ENCODE data around the gene MINDY4.

The MINDY4 gene

DNA sequence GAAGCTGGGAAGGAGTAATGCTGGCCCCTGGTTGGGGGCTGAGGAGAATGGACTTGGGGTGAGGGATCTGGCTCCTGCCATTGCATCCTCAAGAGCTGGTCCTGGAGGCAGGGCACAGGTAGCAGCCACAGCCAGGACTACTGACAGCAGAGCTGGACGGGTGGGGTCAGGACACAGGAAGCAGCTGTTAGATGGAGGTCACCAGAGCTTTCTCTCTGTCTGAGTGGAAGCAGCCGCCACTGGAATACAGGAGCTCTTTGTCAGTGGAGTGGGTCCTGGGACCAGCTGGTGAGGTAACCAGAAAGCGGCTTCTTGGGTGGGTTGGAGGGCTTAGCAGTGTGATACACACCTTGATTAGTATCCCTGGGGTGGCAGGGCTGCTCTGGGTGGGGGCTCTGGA lies 82.4 kb downstream of the MINDY4 start:
- DNase-seq (ENCODE audit: low read depth) = no peak

DNA sequence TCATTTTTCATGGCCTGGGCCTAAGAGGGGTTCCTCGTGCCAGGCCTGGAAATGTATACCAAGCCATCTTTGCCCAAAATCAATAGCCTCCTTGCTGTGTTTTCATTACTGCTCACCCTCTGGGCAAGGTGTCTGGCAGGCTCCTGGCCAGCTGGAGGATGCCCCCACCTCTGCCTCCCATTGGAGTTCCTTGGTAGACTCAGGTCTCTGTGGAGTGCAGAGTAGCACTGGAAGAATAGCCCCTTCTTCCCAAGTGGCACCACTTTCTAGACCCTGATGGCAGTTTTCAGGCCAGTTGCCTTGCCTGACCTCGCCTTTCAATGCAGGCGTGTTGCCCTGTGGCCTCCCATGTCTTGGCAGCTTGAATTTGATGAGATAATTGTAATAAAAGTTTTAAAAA lies 84.7 kb downstream of the MINDY4 start:
- DNase-seq (ENCODE audit: low read depth) = no peak

DNA sequence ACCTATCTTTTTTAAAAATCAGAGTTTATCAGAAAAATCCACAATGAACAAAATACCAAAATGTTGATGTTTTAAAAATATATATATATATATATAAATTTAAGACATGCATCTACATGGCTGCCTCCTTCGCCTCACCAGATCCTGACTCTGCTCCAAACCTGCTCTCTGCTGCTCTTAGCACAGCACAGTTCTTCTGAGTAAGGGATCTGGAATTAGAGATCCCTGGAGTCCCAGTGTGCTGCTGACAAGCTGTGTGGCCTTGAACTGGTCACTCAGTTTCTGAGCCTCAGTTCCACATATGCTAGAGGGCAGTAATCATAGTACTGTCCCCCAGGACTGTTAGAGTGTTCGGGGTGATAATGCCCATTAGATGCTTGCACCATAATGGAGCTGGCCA lies 87.4 kb downstream of the MINDY4 start:
- no peak for DNase-seq (ENCODE audit: low read depth)

DNA sequence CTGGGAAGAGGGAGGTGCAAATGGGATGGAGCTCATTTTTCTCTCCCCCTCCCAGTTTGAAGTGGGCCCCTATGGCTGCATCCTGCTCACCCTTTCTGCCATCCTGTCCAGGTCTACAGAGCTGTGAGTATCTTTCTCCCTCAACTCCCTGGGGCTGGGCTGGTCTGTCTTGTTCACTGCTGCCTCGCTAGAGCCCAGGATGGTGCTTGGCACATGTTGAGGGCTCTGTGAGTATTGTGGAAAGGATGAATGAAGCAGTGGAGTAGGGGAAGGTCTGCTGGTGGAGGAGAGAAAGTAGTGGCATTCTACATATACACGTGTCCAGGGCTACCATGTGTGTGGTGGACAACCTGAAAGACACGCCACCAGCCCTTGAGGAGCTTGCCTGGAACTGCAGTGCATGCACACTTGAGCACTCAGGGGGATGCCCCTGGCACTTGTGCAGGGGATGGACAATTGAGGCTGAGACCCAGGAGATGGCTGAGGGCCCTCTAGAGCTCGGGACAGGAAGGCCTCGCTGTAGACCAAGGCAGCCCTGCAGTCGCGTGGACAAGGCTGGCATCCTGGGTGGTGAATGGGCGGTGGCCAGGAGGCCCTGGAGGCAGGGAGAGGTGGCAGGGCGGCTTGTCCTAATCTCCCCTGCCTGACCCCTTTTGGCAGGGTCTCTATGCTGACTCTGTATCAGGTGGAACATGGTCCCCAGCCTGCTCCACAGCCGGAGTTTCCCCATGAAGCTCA lies 88.2 kb downstream of the MINDY4 start:
- DNase-seq (ENCODE audit: low read depth) = no peak

DNA sequence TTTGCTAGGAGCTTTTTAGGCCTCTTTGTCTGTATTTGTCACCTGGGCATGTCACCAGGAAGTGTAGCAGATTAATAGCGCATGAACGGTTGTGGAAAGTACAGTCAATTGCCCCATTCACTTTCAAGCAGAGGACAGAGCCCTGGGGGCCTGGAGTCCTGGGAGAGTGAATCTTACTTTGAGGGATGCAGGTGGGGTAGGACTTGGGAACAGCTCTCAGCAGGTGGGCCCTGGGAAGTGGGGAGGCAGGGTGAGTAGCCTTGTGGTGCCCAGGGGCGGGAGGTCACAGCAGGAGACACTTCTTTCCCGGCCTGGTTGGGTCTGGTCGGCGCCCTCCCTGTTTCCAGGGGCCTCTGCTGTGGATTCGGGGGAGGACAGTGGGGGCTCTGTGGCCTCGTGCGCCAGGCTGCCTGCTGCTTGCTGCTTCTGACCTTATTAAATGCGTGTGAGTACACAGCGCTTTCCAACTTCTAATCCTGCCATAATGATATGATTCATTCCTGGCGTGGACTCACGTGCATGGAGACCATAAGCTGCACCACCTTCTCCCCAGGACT lies 88.8 kb downstream of the MINDY4 start:
- DNase-seq (ENCODE audit: low read depth) = no peak

DNA sequence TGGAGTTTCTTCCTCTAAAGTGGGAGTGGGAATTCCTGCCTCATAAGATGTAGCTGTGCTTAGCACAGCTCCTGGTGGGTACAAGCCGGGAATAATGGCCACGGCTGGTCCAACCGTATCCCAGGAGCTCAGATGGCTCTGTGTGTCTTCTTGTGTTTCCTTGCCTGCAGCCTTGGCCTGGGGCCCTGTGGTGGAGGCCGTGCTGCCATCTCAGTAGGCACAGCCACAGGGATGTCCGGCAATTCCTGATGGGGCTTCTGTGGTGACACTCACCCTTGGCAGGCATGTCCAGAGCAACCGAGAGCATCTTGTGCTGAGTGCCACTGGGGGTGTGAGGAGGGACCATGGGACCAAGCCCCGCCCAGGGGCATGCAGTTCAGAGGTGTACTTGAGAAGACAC lies 90.4 kb downstream of the MINDY4 start:
- DNase-seq (ENCODE audit: low read depth) = no peak

DNA sequence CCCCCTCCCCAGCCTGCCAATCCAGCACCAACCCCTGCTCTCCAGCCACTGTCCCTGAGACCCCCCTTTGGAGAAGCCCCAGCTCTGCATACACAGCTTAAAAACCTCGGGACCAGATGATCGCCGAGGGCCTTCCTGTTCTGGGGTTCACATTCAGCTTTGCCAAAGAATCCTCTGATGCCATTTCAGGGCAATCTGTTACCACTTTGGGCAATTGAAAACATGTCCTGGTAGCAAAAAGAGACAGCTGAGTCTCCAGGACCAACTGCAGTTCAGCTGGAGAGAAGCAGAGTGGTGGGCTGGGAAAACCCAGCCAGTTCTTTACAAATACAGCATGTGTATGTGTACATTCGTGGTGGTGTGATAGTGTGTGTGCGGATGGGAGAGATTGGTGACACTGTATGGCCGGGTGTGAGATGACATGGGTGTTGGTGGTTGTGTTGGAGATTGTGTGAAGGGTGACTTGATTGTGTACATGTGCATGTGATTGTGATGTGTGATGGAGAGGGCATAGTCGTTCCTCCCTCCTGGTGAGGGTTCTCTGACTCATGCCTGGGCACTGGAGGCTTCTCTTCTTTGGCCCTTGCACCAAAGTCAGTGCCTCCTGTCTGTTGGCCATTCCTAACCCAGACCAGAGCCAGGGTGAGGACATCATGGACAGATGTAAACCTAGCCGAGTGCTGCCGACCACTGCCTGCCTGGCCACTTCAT lies 91.9 kb downstream of the MINDY4 start:
- DNase-seq (ENCODE audit: low read depth) = no peak

DNA sequence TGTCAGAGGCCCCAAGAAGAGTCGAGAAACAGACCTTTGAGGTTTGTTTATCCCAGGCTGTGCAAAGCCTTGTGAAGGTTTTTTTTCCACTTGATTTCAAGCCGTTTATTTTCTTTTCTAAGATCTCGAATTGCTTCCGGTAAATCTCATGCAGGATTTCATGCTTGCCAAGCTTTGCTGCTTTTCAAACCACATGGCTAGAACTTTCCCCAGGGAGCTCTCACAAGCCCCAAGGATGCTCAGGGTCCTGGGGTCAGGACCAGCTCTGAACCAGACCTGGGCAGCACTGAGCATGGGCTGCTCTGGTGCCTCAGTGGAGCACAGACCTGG lies 92.5 kb downstream of the MINDY4 start:
- DNase-seq (ENCODE audit: low read depth) = no peak

DNA sequence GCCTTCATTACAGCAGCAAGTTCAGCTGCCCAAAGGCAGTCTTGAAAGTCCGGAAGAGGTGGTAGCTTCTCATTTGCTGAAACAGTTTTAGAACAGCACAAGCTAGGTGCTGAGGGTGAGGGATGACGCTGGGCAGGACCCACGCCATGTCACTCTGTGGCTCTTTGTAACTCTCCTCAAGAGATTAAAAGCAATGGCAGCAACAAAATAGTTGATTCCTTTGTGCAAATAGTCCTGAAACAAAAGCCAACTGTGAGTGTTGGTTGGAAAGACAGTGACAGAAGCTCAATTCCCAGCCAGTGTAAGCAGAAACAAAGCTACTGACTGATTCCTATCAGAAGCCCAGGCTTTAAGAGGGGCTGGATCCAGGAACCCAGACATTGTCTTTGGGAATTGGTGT lies 92.9 kb downstream of the MINDY4 start:
- no peak for DNase-seq (ENCODE audit: low read depth)

DNA sequence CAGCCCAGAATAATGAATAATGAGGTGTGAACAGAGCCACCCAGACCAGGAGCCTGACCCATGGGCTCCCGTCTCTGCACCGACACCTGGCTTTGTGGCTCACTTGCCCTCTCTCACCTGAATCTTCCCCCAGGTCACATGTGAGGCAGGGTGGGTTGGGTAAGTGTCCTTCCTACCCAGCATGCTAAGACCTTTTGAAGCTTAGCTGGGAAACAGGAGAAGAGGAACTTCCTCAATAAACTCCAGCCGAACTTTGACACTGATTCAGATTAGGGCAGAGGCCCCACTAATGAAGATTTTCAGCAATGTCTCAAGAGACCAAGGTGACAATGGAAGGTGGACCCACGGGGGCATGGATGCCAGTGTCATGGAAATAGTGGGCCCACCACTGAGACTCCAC lies 93.9 kb downstream of the MINDY4 start:
- no peak for DNase-seq (ENCODE audit: low read depth)

DNA sequence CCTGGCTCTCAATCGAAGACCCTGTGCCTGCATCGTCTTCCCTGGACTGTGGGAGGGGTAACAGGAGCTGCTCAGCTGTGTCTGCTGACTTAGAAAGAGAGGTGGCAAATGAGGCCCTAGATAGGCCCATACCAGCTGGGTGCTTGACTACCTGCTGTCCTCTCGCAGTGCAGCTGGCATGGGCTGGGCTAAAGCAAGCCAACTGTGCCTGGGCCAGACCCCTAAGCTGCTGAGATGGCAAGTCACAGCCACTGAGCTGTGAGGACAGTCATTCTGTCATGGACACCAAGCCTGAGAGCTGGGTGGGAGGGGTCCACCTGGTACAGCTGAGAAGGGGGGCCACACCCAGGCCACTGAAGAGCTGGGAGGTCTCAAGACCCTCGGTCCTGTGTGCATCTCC lies 94.6 kb downstream of the MINDY4 start:
- DNase-seq (ENCODE audit: low read depth) = no peak

DNA sequence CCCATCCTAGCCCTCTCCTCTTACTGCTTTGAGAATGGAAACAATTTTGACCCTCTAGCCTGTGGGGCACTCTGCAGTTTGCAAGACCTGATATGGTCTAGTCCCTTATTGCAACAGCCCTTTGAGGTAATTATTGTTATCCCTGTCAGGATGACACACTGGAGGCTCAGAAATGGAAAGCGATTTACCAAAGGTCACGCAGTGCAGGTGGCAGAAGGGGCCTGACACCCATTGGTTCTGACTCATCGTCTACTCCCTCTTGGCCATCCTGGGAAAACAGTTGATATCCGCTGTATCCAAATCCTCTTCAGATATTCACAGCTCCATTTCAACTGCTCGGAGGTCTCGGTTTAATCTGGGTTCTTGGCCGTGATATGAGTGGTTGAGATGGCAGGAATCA lies 95.7 kb downstream of the MINDY4 start:
- DNase-seq (ENCODE audit: low read depth) = no peak

DNA sequence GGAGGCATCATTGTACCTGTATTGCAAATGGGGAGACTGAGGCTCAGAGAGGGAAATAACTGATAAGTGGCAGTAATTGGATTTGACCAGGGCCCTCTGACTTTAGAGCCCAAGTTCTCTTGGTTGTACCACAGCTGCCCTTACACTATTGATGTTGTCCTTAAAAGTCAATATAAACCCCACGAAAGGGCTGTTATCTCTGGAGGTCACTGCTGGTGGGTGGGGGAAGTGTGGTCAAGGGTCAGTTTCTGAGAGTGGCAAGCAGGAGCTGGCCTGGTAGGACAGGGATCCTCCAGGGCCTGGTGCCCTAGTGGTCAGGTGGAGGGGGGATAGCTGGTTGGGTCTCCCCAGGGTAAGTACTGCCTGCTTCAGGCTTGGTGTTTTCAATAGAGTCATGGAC lies 96.3 kb downstream of the MINDY4 start:
- DNase-seq (ENCODE audit: low read depth) = no peak

DNA sequence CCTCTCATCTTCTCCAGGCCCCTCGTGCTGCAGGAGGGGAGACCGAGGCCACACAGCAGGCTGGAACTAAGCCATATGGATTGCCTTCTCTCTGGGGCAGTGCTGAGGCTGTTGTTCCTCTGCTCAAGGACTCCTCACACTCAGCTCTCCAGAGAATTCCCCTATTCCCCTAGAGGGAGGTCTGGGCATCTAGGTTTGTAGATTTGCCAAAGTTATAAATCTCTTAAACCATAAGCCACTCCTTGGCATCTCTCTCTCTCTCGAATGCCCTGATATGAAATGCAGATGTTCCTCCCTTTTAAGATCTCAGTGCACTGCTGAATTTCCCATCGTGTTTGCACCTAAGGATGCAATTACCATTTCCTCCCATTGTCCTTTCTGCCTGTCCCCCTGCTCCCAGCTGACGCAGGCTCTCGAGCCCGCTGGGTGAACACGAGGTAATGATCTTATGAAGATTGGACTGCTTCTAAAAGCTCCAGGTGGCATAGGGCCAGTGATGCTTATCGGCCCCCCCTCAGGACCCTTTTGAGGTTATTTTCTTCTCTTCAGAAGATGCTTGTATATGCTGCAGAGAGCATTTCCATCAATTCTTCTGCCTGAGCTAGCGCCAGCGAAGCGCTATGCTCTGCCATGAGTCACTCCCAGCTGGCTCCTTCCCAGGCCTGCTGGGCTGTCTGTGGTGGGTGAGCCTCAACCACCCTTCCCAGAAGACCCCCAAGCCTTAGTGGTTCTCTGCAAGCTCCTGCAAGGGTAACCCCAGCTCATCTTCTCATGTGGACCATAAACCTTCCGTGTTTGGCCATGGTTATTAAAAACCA lies 98.8 kb downstream of the MINDY4 start:
- no peak for DNase-seq (ENCODE audit: low read depth)

DNA sequence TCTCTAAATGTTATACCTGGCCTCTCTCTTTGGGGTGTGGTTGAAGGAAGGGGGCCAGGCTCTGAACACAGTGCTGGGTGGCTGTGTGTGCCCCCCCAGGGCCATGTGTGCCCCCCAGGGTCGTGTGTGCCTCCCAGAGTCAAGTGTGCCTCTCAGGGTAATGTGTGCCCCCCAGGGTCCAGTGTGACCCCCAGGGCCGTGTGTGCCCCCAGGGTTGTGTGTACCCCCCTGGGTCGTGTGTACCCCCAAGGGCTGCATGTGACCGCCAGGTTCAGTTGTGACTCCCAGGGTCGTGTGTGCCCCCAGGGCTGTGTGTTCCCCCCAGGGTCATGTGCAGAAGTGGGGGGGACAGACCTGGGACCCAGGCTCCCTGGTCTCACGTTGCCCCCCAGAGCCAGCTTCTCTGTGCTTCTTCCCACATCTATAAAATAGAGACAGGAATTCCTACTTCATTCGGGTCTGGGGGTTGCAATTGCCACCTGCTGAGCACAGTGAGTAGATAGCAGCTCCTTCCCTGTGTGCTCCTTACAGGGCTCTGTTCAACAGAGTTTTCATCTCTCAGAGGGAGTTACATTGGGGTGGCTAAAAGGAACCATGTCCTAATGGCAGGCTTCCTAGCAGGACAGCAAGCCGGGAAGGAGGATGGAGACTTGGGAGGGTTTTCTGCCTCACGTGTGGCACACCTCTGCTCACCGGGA lies 99.8 kb downstream of the MINDY4 start:
- DNase-seq (ENCODE audit: low read depth) = no peak

DNA sequence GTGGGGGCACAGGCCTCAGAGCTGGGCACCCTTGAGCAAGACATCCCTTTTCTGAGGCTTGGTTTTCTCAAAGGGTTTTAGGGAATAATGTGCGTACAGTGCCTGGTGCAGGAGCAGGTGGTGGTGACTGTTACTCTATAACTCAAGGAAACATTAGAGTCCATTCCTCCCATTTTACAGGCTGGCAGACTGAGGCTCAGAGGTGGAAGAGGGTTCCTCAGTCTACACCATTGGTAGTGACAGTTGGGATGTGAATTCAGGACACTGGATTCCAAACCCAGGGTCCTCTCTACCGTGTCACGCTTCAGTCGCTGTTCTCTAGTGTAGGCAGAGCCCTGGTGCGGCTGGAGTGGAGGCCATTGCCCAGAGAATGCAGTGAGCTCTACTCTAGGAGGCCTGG lies 100.4 kb downstream of the MINDY4 start:
- no peak for DNase-seq (ENCODE audit: low read depth)

DNA sequence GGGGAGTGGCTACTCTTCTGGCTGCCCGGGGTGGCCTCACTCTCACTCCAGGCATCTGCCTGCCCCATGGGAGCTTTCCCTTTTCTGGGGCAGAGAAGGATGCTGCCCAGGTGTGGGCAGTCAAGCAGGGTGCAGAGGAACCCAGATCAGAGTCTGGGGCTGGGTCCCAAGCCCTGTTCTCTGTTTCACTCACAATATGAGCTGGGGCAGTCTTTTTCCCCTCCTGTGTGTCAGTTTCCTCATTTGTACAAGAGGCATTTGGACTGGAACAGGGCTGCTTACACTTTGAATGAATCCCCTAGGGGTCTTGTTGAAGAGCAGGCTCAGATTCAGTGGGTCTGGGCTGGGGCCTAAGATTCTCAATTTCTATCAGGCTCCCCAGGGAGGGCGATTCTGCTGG lies 102.0 kb downstream of the MINDY4 start:
- DNase-seq (ENCODE audit: low read depth) = no peak

DNA sequence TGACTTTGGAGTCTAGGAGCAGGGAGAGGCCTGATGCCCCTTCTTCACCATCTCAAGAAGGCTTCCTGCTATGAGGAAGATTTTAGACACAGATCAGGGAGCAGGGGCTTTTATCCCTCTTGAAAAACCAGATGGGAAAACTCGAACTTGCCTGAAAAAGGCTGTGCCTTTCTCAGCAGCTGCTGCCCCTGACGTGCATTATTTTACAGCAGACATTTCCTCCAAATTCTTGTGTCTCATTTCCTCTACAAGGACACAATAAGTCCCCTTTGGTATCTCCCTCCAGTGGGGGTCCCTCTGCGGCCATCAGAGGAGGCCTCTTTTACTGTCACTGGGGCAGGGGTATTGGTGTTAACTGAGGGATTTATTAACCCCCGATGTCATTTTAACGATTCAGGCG lies 102.4 kb downstream of the MINDY4 start:
- DNase-seq (ENCODE audit: low read depth) = no peak

DNA sequence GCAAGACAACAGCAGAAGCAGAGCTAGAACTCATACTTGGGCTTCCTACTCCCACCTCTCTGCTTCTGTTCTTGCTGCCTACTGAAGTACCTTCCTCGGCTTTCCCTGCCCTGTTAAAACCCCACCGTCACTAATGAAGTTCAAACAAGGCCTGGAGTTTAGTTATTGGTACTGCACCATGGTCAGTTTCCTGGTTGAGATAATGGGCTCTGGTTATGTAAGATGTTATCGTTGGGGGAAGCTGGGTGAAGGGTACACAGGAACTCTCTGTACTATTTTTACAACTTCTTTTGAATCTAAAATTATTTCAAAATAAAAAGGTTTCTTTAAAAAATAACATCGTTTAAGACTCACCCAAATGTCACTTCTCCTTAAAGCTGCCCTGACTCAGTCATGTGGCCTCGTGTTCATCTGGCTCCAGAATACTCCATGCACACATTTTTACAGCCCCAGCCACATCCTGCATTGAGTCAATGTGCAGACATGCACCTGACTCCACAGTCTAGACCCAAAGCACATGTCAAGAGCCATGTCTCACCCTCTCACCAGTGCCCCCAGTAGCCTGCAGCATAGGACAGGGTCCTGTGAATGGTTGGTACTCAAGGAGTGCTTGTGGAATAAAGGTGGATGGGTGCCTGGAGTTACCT lies 103.6 kb downstream of the MINDY4 start:
- DNase-seq (ENCODE audit: low read depth) = no peak

DNA sequence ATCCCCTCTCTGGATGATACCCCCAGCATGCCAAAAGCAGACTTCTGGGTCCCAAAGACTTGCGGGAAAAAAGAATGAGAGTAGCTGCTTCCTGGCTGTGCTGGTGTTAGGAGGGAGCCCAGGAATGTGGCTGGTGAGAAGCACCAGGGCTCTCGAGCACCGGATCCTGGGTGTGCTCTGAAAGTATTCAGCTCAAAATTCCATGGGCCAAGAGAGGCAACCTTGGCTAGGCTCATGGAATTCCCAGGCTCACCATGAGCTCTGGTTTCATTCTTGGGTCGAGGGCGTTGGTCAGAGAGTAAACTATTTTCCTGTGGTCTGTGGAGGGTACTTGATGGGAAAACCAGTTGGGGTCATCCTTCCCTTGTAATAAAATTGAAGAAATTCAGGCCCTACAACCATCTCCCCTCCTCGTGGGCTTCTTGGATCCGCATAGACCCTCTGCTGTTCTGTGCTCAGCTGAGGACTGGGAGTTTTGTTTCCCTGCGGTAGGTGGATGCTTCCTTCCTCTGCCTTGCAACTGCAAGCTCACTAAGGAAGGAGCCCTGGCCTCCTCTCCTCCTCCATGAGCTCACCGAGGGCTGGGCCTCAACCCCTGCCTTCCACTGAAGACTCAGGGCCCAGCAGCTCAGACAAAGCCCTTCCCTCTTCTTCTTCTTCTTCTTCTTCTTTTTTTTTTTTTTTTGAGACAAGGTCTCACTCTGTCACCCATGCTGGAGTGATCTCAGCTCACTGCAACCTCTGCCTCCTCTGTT lies 106.0 kb downstream of the MINDY4 start:
- no peak for DNase-seq (ENCODE audit: low read depth)

DNA sequence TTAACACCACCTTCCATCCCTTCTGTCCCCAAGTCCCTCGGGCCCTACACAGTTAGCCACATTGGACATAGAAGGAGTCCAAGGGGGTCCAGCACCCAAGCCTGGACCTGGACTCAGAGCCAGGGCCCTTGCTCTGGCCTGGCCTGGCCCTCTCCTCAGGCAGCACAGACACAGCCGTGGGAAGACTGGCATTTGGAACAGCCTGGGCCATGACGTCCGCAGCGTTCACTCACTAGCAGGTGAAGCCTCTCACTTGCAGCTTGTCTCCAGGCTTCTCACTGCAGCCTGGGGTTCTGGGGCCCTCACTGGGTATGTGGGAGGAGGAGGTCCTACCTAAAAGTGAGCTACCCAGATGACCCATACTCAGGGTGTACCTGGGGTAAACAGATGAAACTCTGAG lies 106.8 kb downstream of the MINDY4 start:
- no peak for DNase-seq (ENCODE audit: low read depth)
